Brain microvascular endothelial cell (primary cell): ENCODE results near the gene SLC38A6.

Experiments
- DNase-seq: peaks from one replicate; pipeline ENCODE4 v3.0.0-alpha.2; 2020
- H3K27ac ChIP-seq: fragments of 250-450 bp; sonication (Bioruptor Pico); 2 replicates; pipeline ENCODE4 v1.5.1; 2020; ENCODE audit warnings: mild to moderate bottlenecking, moderate library complexity
- H3K27me3 ChIP-seq: fragments of 250-450 bp; sonication (Bioruptor Pico); replicated peaks from 2 replicates; pipeline ENCODE4 v1.5.1; 2020; ENCODE audit warnings: mild to moderate bottlenecking
- H3K36me3 ChIP-seq: fragments of 250-450 bp; sonication (Bioruptor Pico); replicated peaks from 2 replicates; pipeline ENCODE4 v1.5.1; 2020; ENCODE audit warnings: mild to moderate bottlenecking
- H3K4me3 ChIP-seq: 2 replicates; pipeline ENCODE4 v1.5.1; 2011; ENCODE audit warnings: low read depth, mild to moderate bottlenecking, control low read depth, low read length, moderate library complexity
- CTCF ChIP-seq: IDR thresholded peaks from 2 replicates; pipeline ENCODE4 v1.5.1; 2011; ENCODE audit warnings: low read depth, mild to moderate bottlenecking, moderate library complexity, low read length, control low read depth, inconsistent platforms; ENCODE audit errors: missing control alignments
- in situ Hi-C: cut with HindIII; loops from 2 replicates; pipeline ENCODE4 v1.10.0; 2017; ENCODE audit warnings: low sequenced_read_pairs, low pct_ligation_motif_present

Gene SLC38A6

GRCh38 chr14:61074852-61075251 lies 93.8 kb downstream of the SLC38A6 start:
- H3K27ac ChIP-seq = no peak overlapping the region
- H3K36me3 ChIP-seq = no peaks in the 10 kb centered on the region
- no peak overlapping the region for H3K4me3 ChIP-seq
- TF ChIP-seq CTCF = no peak
- in situ Hi-C loops = no loop called here
- no peak for DNase-seq
- H3K27me3 ChIP-seq = no peaks in the 10 kb centered on the region

- Histone ChIP-seq H3K27ac (no peak overlapping the region), H3K36me3 (no peaks in the 10 kb centered on the region)
Observed at GRCh38 chr14:61076556-61076955, 95.5 kb downstream of the SLC38A6 start.

GRCh38 chr14:61077437-61077836 lies 96.4 kb downstream of the SLC38A6 start:
- DNase-seq = no peak
- TF ChIP-seq CTCF = no peak
- Histone ChIP-seq H3K36me3 (no peaks in the 10 kb centered on the region), H3K27me3 (no peaks in the 10 kb centered on the region), H3K27ac (no peak overlapping the region), H3K4me3 (no peak overlapping the region)
- in situ Hi-C loops = no loop called here

More at GRCh38 chr14:61076556-61076955, 95.5 kb downstream of the SLC38A6 start:
- Histone ChIP-seq H3K27me3 (no peaks in the 10 kb centered on the region), H3K4me3 (no peak overlapping the region)
- no peak for TF ChIP-seq CTCF
- peak; percentile 33 for DNase-seq
- in situ Hi-C loops = no loop called here

GRCh38 chr14:61077951-61078720 lies 97.1 kb downstream of the SLC38A6 start:
- H3K4me3 ChIP-seq = no peak overlapping the region
- TF ChIP-seq CTCF = no peak
- no peak for DNase-seq
- no peaks in the 10 kb centered on the region for H3K36me3 ChIP-seq
- H3K27me3 ChIP-seq = no peaks in the 10 kb centered on the region
- no peak overlapping the region for H3K27ac ChIP-seq
- in situ Hi-C loops = no loop called here

GRCh38 chr14:61080591-61081010 lies 99.6 kb downstream of the SLC38A6 start:
- in situ Hi-C loops = no loop called here
- H3K27me3 ChIP-seq = no peaks in the 10 kb centered on the region
- no peak for DNase-seq
- no peak overlapping the region for H3K4me3 ChIP-seq
- H3K36me3 ChIP-seq = no peaks in the 10 kb centered on the region
- no peak for TF ChIP-seq CTCF
- no peak overlapping the region for H3K27ac ChIP-seq

- Histone ChIP-seq H3K27me3 (no peaks in the 10 kb centered on the region), H3K4me3 (no peak overlapping the region), H3K27ac (no peak overlapping the region), H3K36me3 (no peaks in the 10 kb centered on the region)
- in situ Hi-C loops = no loop called here
- no peak for DNase-seq
- no peak for TF ChIP-seq CTCF
Observed at GRCh38 chr14:61088081-61088480, 107.0 kb downstream of the SLC38A6 start.
